ENCODE measurements around the gene NDC80.

NDC80 gene

DNA sequence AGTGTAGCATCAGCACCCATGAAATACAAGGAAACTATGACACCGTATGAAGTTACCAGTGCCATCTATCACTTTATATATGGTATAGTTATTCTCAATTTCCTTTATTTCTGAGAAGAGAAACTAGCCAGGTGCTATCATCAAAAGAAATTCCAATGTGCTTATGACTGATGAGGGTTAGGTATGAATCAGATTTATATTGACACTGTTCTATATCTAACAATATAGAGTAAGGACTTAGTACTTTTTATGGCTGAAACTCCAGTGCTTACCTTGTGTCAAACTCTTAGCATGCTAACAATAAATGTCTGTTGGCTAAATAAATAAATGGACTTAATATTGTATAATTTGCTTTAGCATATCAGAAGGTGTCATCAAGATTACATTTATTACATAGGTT, 7.0 kb upstream of the NDC80 start:
- DNase-seq, result no peak

DNA sequence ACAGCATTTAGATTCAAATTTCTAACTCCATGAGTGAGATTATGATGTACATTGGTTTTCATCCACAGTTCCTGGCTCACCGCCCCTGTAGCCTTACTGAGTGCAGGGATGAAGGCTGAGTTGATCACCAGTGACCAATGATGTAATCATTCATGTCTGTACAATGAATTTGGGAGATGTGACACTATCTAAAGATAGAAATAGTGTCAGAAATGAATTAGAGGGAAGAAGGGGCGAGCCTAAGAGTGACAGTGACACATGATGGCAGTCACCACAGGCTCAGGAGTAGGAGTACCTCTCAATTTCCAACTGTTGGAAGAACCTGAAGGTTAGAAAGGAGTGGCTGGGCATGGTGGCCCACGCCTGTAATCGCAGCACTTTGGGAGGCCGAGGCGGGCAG, 3.2 kb upstream of the NDC80 start:
- no peak for DNase-seq

DNA sequence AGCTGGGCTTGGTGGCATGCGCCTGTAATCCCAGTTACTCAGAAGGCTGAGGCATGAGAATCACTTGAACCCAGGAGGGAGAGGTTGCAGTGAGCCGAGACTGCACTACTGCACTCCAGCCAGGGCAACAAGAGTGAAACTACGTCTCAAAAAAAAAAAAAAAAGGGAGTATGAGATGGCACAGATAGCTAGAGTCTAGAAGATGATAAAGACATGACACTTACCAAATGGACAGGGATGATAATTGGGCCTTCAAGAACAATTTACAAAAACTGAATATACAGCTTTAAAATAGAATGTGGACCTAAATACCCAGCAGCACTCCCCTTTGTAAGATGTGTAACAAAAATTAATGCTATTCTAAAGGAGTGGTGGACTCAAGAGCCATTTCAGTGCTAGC, 2.8 kb upstream of the NDC80 start:
- DNase-seq, result no peak

DNA sequence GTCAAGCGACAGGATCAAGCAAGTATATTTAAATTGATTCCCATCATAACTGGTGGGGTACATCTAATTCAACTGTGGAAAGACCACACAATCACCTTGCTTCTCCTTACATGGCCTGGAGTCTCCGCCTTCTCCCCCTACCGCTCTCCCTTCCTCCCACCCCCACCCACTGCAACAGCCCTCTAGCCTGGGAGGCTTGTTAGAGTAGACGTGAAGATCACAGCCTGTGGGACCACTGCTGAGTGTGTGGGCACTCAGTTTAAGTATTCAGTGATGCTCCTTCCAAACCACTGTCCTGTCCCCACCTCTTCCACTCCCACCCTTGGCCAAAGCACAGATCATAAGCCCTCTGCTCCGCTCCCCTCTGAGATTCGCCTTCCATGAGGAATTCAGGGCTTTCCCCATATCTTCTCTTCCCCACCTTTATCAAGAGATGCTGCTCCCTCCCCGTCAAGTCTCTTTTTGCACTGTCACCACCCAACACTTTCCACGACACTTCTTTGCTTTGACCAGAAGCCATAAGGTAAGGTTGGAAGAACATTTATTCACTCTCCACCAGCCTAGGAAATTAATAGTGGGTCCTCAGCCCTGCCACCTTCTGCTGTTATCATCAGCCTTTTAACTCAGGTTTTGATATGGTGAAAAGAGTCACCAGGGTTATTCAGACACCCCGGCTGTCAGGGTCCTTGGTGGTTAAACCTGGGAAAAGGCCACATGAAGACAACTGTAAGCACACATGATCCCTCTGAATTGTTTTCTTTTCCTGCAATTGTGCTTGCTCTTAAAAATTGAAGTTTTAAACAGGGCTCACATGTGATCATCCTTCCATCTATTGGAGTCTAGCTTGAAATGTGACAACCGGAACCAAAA, 1.8 kb upstream of the NDC80 start:
- DNase-seq, result no peak

DNA sequence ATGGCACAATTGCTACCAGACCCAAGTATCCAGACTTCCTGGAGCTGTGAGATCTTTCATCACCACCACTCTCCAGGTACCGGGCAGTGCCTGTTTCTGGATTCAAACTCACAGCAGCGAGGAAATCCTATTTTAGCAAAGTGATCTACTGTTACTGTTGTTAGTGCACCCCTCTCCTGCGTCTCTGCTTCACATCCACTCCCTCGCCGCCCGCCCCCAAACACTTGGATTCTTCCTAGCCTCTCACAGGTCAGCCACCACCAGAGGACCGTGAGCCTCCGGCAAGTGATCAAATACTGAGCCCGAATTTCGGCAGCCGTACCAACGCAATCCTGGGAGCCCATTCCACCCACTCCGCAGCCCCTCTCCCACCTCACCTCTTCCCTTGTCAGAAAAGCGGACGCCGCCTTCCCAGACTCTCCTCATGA, 571 bp upstream of the NDC80 start:
- DNase-seq, result peak; percentile 56

DNA sequence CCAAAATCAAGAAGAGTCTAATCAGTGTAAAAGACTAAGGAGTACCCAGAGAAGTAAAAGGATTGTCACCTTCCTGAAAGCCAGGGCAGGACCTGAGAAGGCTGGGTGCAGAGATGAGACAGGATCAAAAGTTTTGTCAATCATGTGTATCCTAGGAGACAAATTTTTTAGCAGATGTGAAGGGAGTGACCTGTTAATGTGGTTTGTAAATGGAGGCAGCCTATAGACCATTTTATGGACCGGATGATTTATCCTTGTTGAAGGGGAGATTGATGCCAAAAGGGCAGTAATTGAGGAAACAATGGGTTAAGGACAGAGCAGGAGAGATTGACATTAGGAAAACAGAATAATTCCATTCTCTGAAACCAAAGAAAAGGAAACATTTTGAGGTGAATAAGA, 813 bp downstream of the NDC80 start:
- DNase-seq, result no peak

DNA sequence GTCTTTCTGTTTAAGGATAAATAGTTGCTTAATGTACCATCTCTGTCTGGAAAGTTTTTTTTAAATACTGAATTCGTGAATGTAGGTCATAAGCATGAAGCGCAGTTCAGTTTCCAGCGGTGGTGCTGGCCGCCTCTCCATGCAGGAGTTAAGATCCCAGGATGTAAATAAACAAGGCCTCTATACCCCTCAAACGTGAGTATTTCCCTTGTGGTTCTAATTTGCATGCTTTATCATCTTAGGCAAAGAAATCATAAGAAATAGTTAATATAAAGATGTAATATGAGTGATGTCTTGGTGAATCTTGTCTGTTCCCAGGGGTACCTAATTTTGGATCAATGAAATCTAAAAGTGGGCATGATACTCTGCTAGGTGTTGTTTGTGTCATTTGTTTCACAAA, 1.5 kb downstream of the NDC80 start:
- no peak for DNase-seq

DNA sequence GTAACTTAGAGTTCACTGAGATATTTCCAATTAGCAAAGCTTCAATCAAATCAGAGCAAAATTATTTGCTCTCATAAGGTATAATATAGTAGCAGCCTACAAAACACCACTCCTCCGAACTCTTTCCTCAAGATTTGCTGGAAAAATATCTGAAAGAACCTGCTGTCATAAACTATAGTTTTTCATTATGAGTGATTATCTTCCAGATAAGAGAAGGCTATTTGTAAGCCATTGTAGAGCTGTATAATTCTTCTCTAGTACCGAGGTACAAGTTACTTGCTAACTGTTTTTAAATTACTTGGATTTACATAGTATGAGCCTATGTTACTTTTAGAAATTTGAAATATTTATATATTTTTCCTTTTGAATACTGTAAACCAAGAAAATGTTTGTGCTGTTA, 2.1 kb downstream of the NDC80 start:
- DNase-seq, result no peak

DNA sequence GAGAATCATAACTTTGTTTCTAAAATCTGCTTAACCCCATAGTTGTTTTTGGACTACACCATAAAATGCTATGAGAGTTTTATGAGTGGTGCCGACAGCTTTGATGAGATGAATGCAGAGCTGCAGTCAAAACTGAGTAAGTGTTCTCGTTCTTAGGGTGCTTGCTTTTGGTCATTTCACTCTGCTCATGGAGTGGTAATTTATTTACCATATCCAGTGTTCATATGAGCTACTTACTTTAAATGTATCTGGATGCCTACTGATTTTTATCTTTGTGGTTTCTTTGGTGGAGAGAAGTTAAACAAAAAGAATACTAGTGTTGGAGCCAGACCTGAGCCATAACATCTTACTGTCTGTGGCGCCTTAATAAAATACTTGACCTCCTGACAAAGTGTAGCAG, 16.4 kb downstream of the NDC80 start:
- DNase-seq, result no peak

DNA sequence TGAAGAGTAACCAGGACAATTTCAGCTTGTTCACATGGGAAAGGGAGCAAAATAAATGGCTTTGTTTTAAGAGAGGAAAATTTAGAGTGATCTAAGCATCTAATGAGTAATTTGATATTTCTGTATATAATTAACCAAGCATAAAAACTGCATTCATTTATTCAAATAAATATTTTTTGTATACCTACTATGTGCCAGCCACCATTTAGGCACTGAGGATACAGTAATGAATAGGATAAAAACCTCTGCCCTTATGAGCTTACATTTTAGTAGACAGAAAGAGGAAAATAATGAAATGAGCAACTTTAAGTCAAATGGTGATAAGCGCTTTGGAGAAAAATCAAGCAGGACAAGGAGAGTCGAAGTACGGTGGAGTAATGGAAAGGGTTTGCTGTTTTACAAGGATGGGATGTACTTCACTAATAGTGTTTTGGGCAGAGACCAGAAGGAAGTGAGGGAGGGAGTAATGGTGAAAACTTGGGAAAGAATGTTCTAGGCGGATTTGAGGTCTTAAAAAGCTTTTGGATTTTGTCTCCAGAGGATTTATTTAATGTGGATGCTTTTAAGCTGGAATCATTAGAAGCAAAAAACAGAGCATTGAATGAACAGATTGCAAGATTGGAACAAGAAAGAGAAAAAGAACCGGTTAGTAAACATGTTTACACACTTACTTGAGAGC, 17.4 kb downstream of the NDC80 start:
- no peak for DNase-seq

DNA sequence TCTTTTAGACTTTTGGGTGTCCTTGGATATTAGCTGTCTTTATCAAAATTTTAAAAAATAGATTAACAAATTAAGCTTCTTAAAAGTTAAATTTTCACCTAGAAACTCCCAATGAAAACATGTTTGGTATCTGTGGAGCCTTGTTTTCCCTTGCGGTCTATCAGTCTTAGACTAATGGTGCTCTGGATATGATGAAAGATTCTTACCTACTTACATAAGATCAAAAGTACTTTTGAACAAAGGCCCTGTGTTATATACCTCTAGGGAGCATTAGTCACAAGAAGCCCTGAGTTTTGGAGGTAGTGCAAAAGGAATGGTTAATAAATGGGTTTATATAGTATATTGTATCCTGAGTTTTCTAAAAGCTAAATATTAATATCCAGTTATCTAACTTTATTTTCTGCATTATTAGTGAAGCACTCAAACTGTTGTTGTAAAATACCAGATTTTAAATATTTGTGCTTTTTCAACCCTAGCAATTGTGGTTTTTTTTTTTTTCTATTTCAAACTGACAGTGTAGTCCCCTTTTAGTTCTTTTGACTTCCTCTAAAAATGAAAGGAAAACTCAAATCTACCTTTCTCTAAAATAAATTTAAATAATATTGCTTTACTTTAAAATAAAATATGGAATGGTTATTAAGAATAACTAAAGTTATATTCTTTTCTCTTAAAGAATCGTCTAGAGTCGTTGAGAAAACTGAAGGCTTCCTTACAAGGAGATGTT, 18.1 kb downstream of the NDC80 start:
- DNase-seq, result no peak

DNA sequence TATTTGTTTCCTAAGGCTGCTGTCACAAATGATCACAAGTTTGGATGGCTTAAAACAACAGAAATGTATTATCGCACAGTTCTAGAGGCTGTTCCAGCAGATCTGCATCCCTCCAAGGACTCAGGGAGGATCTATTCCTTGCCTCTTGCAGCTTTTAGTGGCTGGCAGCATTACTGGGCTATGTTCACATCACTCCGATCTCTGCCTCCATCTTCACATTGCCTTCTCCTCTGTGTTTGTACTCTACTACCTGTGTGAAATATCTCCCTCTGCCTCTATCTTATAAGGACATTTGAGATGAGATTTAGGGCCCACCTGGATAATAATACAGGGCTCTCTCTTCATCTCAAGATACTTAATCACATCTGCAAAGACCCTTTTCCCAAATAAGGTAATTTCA, 18.9 kb downstream of the NDC80 start:
- DNase-seq, result no peak

DNA sequence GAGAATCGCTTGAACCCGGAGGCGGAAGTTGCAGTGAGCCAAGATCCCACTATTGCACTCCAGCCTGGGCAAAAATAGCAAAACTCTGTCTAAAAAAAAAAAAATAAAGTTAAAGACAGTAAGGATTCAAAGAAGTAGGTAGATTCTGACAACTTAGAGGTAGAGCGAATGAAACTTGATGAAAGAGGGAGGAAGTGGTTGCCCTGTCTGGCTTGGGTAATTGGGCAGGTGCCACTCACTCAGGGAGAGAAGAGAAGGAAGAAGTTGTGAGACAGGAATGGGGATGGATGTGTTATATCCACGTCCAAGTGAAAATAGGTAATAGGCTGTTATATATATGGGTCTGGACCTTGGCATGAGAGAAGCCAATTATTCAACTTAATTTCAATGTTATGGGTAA, 26.3 kb downstream of the NDC80 start:
- no peak for DNase-seq

DNA sequence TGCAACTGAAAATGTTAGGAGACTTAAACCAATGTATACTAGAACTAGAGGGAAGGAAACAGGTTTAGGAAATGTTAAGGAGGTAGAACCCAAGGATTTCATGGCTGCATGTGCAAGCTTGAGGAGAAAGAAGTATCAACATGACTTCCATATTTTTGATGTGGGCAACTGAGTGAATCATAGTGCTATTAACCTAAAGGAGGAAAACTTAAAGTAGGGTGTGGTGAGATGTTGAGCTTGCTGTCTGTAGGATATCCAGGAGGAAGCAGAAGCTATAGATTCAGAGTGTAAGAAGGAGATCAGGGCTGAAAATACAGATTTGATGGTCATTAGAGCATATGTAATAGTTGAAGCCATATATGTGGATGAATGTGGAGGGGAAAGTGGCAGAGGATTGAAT, 31.5 kb downstream of the NDC80 start:
- DNase-seq, result no peak

DNA sequence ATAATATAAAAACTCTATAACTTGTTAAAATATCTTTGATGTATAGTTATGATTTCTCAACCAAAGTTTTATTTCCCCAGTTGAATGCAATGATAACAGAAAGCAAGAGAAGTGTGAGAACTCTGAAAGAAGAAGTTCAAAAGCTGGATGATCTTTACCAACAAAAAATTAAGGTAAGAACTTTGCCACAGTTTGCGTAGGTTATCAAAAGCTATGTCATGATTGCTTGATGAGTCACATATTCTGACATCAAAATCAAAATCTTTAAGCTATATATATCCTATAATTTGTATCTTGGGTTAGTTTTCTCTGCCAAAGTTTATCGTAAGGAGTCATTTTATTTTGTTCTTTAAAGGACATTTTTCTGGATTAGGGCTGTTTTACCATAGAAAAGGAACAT, 35.0 kb downstream of the NDC80 start:
- DNase-seq, result no peak

DNA sequence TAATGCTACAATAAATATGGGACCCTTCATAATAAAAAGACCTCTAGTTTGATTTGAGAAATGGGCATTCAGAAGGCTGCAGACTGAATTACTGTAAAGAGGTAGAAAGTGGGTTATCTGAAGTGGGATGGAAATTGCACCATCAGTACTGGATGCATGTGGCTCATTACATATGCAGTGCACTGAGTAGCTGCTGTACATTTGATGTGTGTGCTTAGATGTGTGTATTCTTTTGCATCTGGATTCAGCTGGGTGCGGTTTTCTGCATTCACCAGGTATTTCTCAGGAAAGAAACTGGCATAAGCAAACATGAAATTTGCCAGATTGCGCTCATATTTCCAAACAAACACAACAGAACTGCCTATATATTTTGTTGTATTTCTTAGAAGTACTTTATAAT, 38.2 kb downstream of the NDC80 start:
- no peak for DNase-seq

DNA sequence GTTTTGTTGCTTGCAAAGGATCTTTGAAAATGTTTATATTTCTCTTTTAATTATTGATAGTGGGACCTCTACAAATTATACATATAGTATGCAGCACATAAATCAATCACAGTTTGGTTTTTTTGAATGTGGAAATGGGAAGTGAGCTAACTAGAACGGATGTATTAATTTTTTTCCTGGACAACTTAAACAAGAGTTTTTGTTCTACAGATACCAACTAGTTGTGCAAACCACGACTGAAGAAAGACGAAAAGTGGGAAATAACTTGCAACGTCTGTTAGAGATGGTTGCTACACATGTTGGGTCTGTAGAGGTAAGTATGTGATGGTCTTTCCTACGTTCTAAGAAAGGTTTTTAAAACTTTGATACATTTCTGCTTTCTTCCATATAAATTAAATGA, 39.2 kb downstream of the NDC80 start:
- DNase-seq, result no peak

DNA sequence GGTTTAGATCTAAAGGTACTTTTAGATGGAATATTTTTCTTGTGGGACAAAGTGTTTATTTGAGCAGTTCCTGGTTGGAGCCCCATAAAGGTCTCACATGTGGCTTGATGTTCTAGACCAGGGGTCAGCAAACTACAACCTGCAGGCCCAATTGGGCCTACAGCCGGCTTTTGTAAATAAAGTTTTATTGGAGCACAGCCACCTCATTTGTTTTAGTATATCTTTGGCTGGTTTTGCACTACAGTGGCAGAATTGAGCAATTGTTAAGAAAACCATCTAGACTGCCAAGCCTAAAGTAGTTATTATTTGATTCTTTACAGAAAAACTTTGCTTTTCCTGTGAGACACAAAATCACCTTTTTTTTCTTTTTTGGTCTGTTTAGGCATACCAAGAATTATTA, 41.6 kb downstream of the NDC80 start:
- no peak for DNase-seq

DNA sequence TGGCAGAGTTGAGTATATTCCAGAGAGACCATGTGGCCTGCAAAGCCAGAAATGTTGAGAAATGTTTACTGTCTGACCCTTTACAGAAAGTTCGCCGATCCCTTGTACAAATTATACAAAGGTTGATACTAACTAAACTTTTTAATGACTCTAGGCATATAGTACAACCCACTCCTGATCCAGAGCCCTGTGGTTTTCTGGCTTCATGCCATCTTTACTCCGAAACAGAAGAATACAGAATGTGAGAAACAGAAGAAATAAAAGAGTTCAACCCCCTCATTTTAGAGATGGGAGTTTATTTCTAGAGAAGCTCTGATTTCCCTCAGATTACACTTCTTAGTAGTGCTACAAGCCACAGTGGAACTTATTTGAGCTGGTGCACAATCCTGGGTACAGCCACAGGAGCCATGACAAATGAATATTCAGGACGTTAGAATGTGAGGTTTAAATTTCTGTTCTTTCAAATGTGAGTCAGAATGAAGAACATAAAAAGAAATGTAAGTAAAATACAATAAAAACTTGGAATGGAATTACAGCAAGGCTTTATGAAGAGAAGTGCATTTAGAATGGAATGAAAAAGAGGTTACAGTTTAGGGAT, 46.1 kb downstream of the NDC80 start:
- no peak for DNase-seq

DNA sequence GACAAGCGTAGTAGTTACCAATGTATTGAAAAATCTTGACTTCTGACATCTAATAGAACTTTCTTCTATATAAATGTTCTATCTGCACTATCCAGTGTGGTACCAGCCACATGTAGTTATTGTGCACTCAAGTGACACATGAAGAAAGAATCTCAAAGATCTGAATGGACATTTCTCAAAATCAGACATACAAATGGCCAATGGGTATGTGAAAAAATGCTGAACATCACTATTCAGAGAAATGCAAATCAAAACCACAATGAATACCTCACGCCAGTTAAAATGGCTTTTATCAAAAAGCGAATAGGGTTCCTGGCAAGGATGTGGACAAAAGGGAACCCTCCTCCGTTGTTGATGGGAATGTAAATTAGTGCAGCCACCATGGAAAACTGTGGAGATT, 46.7 kb downstream of the NDC80 start:
- no peak for DNase-seq

DNA sequence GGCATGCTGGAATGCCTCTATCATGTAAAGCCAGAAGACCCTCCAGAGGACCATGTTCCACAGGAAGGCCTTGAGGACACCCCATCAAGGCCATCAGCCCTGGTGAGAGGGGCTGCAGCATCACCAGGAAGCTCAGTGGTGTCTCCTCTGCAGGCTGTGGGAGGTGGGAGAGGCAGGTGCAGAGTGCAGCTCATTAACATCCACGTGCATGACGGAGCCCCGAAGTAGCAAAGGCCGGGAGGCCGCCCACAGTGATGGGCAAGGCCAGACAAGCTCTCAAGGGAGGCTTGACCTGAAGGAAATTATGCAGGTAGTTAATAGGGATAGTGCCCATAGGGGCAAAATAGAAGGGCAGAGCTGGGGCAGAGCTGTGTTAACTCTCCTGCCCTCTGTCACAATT, 53.9 kb downstream of the NDC80 start:
- DNase-seq, result no peak

DNA sequence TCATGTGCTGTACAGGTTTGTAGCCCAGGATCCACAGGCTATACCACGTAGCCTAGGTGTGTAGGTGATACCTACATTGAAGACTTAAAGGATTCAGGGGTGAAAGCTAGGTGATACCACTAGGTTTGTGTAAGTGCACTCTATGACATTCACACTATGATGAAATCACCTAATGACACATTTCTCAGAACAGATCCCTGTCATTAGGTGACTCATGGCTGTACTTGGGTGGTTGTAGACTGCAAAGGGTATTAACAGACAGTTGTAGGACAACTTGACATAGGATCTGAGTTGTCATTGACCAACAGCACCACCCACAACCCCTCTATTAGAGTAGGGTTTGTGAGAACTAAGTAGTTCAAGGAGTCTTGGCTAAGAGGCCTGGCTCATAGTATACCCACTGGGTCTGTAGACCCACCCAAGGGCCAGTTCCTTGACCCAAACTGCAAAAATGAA, 56.5 kb downstream of the NDC80 start:
- DNase-seq, result peak; percentile 47

DNA sequence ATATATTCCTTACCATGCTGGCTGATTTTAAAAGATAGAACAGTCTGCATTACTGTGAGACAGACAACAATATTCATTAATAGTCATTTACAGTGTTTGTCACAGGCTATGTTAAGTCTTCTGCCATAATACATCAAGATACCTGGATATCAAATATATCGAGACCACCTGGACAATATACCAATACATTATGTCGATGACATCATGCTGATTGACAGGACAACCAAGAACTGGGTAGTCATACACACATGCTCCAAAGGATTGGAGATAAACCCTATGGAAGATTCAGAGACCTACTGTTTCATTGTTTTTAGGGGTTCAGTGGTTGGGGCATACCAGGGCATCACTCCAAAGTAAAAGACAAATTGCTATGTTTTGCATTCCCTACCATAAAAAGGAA, 57.6 kb downstream of the NDC80 start:
- no peak for DNase-seq

DNA sequence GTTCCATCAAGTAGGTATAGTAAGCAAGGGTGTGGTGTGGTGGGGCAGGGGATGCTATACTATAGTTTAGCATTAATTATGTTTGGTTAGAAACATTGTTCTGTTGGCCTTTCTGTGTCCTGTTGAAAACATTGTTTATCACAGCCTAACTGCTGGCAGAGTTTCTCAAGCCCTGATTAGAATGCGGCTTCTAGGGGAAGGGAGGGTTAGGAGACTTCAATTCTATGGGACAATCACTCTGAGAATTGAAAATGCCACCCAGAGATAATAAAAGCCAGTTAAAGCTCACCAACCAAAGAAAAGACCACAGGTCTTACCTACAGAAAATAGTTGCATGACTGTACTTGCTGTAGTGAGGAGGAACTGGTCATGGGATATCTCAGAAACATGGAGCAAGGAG, 64.2 kb downstream of the NDC80 start:
- no peak for DNase-seq
